DND-41 (cell line): Measurements from ENCODE around the gene KIAA0753.

ENCODE experiments used
- EZH2 ChIP-seq: IDR thresholded peaks from 3 replicates; pipeline ENCODE4 v1.6.1; 2012; ENCODE audit warnings: borderline replicate concordance, low read depth, mild to moderate bottlenecking, moderate library complexity, low read length, inconsistent platforms; ENCODE audit not compliant: severe bottlenecking
- TF ChIP-seq, protein P1 (sequence below): IDR thresholded peaks from 2 replicates; pipeline ENCODE4 v1.5.1; 2012; ENCODE audit warnings: borderline replicate concordance, low read length, moderate library complexity, mild to moderate bottlenecking; ENCODE audit not compliant: poor library complexity, severe bottlenecking; ENCODE audit errors: extremely low read depth

DNA sequence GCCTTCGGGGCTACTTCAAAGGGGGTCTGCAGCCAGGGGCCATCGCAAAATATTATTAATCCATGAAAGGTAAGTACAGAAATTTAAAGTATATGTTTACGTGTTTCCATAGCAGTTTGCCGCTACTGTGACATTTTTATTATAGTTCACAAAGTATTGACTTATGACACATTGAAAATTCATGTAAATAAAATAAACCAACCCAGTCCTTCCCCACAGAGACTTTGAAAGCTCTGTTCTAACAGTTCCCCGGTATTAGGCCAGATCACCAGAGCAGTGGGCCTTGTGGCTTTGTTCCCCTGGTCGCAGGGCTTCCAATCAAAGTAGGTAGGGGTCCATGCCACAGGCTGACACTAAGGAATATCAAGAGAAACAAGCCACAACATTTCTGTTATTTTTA lies 13.9 kb downstream of the KIAA0753 start:
- no peak for TF ChIP-seq EZH2
- TF ChIP-seq, protein P1, sequence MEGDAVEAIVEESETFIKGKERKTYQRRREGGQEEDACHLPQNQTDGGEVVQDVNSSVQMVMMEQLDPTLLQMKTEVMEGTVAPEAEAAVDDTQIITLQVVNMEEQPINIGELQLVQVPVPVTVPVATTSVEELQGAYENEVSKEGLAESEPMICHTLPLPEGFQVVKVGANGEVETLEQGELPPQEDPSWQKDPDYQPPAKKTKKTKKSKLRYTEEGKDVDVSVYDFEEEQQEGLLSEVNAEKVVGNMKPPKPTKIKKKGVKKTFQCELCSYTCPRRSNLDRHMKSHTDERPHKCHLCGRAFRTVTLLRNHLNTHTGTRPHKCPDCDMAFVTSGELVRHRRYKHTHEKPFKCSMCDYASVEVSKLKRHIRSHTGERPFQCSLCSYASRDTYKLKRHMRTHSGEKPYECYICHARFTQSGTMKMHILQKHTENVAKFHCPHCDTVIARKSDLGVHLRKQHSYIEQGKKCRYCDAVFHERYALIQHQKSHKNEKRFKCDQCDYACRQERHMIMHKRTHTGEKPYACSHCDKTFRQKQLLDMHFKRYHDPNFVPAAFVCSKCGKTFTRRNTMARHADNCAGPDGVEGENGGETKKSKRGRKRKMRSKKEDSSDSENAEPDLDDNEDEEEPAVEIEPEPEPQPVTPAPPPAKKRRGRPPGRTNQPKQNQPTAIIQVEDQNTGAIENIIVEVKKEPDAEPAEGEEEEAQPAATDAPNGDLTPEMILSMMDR = no peak
